ENCODE measurements around the gene FBP2. TPM values are rescaled to one million over a fixed set of nuclear protein-coding genes. Genes with fewer than 3 reads are reported as not detected.
"Not testable (repeated sequence)": the region's sequence is repeated elsewhere in the genome, so short reads cannot be mapped to it uniquely, and the experiment has no call there.

The FBP2 gene
- total RNA-seq, 1 experiment from 2014 or later, result not detected

DNA sequence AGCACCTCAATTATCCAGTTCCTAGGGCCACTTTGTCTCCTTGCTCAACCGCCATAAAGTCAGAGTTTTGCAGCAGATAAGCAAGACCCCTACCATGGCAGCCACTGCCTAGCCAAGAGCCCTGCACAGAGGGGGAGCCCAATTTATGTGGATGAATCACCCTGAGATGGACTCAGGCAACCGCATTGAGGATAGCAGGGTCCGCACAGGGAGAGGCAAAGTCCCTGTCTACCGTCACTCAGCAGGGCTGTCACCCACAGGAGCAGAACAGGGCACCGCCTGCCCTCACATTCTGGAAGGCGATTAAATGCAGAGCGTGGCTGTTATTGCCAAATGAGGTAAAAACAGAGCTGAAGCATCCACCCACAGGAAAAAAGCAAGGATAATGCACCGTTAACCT, 1.7 kb downstream of the FBP2 start (continued):
- TF ChIP-seq, protein P1, sequence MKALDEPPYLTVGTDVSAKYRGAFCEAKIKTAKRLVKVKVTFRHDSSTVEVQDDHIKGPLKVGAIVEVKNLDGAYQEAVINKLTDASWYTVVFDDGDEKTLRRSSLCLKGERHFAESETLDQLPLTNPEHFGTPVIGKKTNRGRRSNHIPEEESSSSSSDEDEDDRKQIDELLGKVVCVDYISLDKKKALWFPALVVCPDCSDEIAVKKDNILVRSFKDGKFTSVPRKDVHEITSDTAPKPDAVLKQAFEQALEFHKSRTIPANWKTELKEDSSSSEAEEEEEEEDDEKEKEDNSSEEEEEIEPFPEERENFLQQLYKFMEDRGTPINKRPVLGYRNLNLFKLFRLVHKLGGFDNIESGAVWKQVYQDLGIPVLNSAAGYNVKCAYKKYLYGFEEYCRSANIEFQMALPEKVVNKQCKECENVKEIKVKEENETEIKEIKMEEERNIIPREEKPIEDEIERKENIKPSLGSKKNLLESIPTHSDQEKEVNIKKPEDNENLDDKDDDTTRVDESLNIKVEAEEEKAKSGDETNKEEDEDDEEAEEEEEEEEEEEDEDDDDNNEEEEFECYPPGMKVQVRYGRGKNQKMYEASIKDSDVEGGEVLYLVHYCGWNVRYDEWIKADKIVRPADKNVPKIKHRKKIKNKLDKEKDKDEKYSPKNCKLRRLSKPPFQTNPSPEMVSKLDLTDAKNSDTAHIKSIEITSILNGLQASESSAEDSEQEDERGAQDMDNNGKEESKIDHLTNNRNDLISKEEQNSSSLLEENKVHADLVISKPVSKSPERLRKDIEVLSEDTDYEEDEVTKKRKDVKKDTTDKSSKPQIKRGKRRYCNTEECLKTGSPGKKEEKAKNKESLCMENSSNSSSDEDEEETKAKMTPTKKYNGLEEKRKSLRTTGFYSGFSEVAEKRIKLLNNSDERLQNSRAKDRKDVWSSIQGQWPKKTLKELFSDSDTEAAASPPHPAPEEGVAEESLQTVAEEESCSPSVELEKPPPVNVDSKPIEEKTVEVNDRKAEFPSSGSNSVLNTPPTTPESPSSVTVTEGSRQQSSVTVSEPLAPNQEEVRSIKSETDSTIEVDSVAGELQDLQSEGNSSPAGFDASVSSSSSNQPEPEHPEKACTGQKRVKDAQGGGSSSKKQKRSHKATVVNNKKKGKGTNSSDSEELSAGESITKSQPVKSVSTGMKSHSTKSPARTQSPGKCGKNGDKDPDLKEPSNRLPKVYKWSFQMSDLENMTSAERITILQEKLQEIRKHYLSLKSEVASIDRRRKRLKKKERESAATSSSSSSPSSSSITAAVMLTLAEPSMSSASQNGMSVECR (CRISPR knock-in tag; IDR thresholded peaks at IDR 0.05; ENCODE audit: borderline replicate concordance), result no peak
- TF ChIP-seq, protein P2, sequence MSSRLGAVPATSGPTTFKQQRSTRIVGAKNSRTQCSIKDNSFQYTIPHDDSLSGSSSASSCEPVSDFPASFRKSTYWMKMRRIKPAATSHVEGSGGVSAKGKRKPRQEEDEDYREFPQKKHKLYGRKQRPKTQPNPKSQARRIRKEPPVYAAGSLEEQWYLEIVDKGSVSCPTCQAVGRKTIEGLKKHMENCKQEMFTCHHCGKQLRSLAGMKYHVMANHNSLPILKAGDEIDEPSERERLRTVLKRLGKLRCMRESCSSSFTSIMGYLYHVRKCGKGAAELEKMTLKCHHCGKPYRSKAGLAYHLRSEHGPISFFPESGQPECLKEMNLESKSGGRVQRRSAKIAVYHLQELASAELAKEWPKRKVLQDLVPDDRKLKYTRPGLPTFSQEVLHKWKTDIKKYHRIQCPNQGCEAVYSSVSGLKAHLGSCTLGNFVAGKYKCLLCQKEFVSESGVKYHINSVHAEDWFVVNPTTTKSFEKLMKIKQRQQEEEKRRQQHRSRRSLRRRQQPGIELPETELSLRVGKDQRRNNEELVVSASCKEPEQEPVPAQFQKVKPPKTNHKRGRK (CRISPR knock-in tag; IDR thresholded peaks at IDR 0.05; ENCODE audit: borderline replicate concordance), result no peak
- TF ChIP-seq, protein P3, sequence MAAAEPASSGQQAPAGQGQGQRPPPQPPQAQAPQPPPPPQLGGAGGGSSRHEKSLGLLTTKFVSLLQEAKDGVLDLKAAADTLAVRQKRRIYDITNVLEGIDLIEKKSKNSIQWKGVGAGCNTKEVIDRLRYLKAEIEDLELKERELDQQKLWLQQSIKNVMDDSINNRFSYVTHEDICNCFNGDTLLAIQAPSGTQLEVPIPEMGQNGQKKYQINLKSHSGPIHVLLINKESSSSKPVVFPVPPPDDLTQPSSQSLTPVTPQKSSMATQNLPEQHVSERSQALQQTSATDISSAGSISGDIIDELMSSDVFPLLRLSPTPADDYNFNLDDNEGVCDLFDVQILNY (CRISPR knock-in tag; IDR thresholded peaks at IDR 0.05), result no peak
- TF ChIP-seq IRF2 (CRISPR knock-in tag; IDR thresholded peaks at IDR 0.05; ENCODE audit: borderline replicate concordance, low read depth), result no peak

DNA sequence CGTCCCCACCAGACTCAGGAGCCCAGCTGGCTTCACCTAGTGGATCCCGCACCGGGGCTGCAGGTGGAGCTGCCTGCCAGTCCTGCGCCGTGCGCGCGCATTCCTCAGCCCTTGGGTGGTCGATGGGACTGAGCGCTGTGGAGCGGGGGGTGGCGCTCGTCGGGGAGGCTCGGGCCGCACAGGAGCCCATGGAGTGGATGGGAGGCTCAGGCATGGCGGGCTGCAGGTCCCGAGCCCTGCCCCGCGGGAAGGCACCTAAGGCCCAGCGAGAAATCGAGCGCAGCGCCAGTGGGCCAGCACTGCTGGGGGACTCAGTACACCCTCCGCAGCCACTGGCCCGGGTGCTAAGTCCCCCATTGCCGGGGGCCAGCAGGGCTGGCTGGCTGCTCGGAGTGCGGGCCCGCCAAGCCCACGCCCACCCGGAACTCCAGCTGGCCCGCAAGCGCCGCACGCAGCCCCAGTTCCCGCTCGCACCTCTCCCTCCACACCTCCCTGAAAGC, 2.5 kb downstream of the FBP2 start:
- H3K9me3 Mint-ChIP-seq; H3K4me3 Mint-ChIP-seq; H3K36me3 Mint-ChIP-seq; H3K27ac Mint-ChIP-seq; CTCF ChIA-PET; DNase-seq (ENCODE audit: low spot score); ATAC-seq; H3K4me1 Mint-ChIP-seq; H3K27me3 Mint-ChIP-seq (ENCODE audit: low read depth); POLR2A ChIA-PET: not testable (repeated sequence)

DNA sequence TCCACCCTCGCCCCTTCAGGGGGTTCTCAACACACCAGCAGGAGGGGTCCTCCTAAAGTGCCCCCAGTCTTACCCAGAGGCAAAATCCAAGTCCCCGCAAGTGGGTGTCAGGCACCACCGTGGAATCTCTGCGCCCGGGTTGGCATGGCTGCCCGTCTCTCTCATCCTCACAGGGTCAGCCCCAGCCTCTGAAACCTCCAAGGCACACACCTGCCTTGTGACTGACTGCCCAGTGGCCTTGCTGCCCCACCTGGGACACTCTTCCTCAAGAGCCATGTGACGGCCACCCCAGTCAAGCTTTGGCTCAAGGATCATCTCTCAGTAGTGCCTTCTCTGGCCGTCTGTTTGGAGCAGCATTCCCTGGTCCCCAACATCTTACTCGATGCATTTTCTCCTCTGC, 4.9 kb downstream of the FBP2 start:
- DNase-seq (ENCODE audit: low spot score) (no peak), ATAC-seq (no peak)
- H3K4me1 Mint-ChIP-seq, result no peaks in the 10 kb centered on the region
- H3K27me3 Mint-ChIP-seq (ENCODE audit: low read depth), result no peaks in the 10 kb centered on the region; the same call in 1 of the 2 replicates
- no peaks in the 10 kb centered on the region for H3K36me3 Mint-ChIP-seq
- H3K9me3 Mint-ChIP-seq, result no peaks in the 10 kb centered on the region
- CTCF ChIA-PET, result interaction anchor here (1.4 kb wide), 1 partner anchor 35 kb away, joined by 3 read pairs; no protein-coding TSS in a partner anchor
- no peak overlapping the region for H3K27ac Mint-ChIP-seq
- POLR2A ChIA-PET, result no interaction called here
- H3K4me3 Mint-ChIP-seq, result no peak overlapping the region
- TF ChIP-seq TEAD1 (CRISPR knock-in tag; IDR thresholded peaks at IDR 0.05), result no peak
- no peak for TF ChIP-seq ZBTB21 (CRISPR knock-in tag; IDR thresholded peaks at IDR 0.05; ENCODE audit: borderline replicate concordance)
- TF ChIP-seq, protein P4, sequence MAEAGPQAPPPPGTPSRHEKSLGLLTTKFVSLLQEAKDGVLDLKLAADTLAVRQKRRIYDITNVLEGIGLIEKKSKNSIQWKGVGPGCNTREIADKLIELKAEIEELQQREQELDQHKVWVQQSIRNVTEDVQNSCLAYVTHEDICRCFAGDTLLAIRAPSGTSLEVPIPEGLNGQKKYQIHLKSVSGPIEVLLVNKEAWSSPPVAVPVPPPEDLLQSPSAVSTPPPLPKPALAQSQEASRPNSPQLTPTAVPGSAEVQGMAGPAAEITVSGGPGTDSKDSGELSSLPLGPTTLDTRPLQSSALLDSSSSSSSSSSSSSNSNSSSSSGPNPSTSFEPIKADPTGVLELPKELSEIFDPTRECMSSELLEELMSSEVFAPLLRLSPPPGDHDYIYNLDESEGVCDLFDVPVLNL (CRISPR knock-in tag; IDR thresholded peaks at IDR 0.05; ENCODE audit: borderline replicate concordance, low read depth), result no peak
- TF ChIP-seq TP53 (CRISPR knock-in tag; IDR thresholded peaks at IDR 0.05), result no peak
- TF ChIP-seq FOXK1 (CRISPR knock-in tag; IDR thresholded peaks at IDR 0.05), result no peak
- no peak for TF ChIP-seq NFE2L1 (CRISPR knock-in tag; IDR thresholded peaks at IDR 0.05)
- TF ChIP-seq, protein P5, sequence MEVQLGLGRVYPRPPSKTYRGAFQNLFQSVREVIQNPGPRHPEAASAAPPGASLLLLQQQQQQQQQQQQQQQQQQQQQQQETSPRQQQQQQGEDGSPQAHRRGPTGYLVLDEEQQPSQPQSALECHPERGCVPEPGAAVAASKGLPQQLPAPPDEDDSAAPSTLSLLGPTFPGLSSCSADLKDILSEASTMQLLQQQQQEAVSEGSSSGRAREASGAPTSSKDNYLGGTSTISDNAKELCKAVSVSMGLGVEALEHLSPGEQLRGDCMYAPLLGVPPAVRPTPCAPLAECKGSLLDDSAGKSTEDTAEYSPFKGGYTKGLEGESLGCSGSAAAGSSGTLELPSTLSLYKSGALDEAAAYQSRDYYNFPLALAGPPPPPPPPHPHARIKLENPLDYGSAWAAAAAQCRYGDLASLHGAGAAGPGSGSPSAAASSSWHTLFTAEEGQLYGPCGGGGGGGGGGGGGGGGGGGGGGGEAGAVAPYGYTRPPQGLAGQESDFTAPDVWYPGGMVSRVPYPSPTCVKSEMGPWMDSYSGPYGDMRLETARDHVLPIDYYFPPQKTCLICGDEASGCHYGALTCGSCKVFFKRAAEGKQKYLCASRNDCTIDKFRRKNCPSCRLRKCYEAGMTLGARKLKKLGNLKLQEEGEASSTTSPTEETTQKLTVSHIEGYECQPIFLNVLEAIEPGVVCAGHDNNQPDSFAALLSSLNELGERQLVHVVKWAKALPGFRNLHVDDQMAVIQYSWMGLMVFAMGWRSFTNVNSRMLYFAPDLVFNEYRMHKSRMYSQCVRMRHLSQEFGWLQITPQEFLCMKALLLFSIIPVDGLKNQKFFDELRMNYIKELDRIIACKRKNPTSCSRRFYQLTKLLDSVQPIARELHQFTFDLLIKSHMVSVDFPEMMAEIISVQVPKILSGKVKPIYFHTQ (CRISPR knock-in tag; IDR thresholded peaks at IDR 0.05), result no peak
- TF ChIP-seq, protein P2 (CRISPR knock-in tag; IDR thresholded peaks at IDR 0.05; ENCODE audit: borderline replicate concordance), result no peak
- no peak for TF ChIP-seq SMAD4 (CRISPR knock-in tag; IDR thresholded peaks at IDR 0.05)
- no peak for TF ChIP-seq ZNF219 (CRISPR knock-in tag; IDR thresholded peaks at IDR 0.05; ENCODE audit: borderline replicate concordance)
- TF ChIP-seq, protein P6, sequence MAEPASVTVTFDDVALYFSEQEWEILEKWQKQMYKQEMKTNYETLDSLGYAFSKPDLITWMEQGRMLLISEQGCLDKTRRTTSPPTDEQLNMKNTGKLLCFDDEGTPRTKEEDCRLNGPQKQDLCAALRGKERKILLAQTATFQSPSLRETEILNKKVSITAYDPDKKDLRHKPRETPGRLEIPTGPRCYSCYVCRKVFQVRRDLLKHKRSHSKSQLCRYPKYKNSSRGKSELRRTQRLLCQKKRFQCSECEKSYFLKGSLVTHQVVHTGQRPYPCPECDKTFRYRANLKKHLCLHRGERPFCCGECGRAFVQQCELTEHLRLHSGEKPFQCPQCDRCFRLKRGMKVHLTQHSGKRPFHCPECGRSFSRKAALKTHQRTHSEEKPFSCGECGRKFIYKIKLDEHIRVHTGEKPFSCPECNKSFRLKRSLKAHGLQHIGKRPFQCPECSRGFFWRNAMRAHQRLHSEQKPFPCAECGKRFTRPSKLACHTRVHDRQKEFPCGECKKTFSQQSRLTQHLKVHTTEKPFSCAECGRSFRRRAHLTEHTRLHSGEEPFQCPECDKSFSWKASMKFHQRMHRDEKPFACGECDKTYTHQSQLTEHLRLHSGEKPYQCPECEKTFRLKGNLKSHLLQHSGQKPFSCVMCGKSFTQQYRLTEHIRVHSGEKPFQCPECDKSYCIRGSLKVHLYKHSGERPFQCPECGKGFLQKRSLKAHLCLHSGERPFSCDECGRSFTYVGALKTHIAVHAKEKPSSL (CRISPR knock-in tag; conservative IDR thresholded peaks at IDR 0.05), result no peak
- TF ChIP-seq FOXJ3 (CRISPR knock-in tag; IDR thresholded peaks at IDR 0.05; ENCODE audit: borderline replicate concordance), result no peak
- no peak for TF ChIP-seq ZNF423 (CRISPR knock-in tag; IDR thresholded peaks at IDR 0.05)
- TF ChIP-seq, protein P7, sequence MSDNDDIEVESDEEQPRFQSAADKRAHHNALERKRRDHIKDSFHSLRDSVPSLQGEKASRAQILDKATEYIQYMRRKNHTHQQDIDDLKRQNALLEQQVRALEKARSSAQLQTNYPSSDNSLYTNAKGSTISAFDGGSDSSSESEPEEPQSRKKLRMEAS (CRISPR knock-in tag; IDR thresholded peaks at IDR 0.05), result no peak
- no peak for TF ChIP-seq IRF2 (CRISPR knock-in tag; IDR thresholded peaks at IDR 0.05; ENCODE audit: borderline replicate concordance, low read depth)

All from WTC11 (cell line).